Amniotic stem cell (primary cell): ENCODE results near the gene RLBP1.

ENCODE experiments used
- DNase-seq: peaks from one replicate; lab custom pipeline; 2025; lab: John Stamatoyannopoulos, UW

RLBP1 gene

GRCh38 chr15:89205991-89206585, 15.3 kb downstream of the RLBP1 start:
- DNase-seq = no peak

DNA sequence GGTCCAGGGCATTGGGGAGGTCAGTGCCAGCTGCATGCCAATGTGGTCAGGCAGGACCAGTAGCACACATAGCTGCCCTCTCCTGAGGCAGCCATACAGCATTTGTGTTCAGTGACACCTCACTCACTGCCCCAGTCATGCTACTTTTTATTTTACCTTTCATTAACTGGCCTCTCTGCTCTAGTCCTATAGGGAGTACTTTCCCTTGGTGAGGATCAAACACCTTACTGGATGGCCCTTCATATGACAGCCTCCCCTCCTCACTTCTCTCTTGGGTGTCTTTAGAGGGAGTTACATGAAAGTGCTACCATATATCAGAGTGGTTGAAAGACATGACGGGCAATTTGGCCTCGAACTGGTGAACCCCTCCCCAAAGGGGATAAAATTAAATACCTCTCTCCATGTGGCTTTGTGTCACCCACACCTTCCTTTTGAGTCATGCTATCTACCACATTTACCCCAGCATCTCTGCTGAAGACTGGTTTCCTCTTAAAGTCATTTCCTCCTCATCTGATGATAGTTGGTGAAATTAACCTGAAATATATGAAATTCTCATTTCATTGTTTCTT, 17.6 kb downstream of the RLBP1 start:
- no peak for DNase-seq

GRCh38 chr15:89201465-89202005, 19.8 kb downstream of the RLBP1 start:
- no peak for DNase-seq

DNA sequence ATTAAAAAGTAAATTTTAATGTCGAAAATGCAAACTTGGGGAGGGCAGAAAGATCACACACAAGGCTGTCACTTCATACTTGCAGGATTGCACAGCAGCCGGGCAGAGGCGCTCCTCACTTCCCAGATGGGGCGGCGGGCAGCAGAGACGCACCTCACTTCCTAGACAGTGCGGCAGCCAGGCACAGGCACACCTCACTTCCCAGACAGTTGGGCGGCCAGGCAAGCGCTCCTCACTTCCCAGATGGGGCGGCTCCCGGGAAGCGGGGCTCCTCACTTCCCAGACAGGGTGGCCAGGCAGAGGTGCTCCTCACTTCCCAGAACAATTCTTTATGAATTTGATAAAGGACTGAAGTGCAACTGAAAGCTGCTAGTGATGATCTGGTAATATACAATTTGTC, 21.2 kb downstream of the RLBP1 start:
- no peak for DNase-seq

DNA sequence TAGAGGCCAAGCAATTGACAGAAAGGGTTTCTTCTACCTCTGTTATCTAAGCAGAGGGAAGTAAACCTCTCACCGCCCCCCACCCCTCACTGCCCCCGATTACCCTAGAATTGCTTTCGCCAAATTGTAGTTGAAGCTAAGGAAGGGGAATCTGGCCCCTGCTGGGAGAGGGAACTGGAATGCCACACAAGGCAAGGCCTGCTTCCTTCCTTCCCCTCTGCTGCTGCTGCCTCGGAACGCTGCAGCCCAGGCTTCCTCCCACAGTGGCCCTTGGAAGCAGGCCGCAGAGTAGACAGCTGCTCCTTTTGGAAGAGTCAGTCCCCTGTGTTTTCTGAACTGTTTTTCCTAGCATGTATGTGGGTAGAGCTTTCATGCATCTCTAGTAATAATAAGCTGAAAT, 21.6 kb downstream of the RLBP1 start:
- no peak for DNase-seq

GRCh38 chr15:89198934-89199333, 22.4 kb downstream of the RLBP1 start:
- DNase-seq = no peak

DNA sequence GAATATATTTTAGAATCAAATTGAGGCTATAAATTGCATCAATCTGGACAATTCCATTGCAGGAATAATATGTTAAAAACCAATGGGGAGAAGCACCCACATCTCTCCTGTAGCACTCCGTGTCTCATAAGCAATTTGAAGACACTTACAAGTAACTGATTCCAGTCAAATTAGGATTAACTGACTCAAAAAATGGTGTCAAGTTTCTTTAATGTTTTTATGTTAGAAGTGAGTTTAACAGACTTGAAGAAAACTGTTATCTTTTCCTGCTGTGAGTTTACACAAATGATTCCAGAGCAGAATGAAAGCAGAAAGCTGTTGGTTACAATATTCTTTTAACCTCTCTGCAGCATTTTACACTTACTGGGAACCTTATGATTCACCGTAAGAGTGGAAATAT, 23.2 kb downstream of the RLBP1 start:
- no peak for DNase-seq

DNA sequence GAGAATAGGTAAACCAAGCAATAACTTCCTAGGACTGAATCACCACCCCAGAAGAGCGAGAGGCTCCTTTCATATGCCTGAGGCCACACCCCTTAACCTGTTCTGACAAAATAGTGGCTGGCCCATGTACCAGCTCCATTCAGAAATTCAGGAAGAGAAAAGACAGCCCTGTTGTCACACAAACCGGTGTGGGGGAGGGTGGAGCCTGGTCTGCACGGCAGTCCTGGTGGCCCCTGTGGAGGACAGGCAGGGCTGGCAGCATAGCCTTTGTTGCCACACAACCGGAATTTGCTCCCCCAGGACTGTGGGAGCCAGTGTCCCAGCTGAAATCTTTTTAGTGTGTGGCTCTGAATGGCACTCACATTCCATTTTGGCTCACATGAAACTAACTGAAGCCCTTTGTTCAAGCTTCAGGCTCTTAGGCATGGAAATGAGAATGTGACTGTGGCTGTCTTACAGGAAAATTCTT, 23.8 kb downstream of the RLBP1 start:
- no peak for DNase-seq

- no peak for DNase-seq
These were observed 24.4 kb downstream of the RLBP1 start for GRCh38 chr15:89196994-89197393.

- DNase-seq = no peak
These were observed 25.1 kb downstream of the RLBP1 start for GRCh38 chr15:89196241-89196640.

- DNase-seq = no peak
These were observed 25.5 kb downstream of the RLBP1 start for GRCh38 chr15:89195836-89196235.

DNA sequence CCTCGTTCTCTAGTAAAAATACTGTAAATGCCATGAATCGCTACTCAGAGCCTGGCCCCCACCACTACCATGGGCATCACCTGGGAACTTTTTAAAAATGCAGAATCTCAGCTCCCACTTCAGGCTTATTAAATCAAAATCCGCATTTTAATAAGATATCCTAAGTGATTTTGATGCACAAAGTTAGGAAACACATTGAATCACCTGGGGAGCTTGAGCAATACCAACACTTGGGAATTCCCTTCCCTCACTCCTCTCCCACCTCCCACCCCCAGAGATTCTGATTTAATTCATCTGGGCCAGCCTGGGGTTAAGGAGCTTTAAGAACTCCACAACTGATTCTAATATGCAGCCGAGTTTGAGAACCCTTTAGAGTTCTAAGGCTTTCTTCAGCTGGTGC, 26.8 kb downstream of the RLBP1 start:
- DNase-seq = no peak

DNA sequence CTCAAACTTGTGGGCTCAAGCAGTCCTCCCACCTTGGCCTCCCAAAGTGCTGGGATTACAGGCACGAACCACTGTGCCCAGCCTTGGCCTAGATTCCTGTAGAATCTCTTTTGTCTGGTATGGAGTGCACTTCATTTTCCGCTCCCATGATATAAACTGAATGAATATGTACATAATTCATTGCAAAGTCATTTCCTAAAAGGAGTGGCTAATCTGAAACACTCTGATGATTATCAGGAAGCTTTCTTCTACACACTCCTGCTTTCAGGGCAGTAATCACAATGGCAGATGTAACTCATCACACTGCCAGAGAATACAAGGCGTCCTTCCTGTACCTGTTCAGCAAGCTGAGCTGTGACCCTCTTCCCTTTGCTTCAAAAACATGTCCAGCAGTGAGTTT, 28.6 kb downstream of the RLBP1 start:
- no peak for DNase-seq

- DNase-seq = no peak
These were observed 29.2 kb downstream of the RLBP1 start for GRCh38 chr15:89192136-89192535.

DNA sequence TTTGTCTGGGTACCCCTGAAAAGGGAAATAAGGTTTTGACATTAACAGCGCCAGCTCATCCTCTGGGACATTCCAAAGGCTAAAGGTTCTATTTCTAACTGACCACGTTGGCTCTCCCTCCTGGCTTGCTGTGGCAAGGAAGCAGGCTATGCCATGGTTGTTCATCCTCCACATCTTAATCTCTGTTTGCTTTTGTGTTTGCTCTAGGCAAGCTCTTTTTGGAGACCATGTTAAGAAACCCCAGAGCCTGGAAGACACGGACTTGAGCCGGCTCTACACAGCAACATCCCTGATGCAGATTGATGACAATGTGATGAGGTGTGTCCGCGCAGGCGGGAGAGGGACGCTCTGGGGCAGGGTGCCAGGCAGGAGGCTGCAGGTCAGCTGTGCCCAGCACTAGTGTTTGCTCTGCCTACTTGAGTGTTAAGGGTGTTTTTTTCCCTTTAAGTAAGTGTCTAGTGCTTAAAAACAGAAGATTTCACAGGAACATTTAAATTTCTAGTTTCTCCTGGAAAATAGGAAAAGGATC, 33.3 kb downstream of the RLBP1 start:
- DNase-seq = no peak

DNA sequence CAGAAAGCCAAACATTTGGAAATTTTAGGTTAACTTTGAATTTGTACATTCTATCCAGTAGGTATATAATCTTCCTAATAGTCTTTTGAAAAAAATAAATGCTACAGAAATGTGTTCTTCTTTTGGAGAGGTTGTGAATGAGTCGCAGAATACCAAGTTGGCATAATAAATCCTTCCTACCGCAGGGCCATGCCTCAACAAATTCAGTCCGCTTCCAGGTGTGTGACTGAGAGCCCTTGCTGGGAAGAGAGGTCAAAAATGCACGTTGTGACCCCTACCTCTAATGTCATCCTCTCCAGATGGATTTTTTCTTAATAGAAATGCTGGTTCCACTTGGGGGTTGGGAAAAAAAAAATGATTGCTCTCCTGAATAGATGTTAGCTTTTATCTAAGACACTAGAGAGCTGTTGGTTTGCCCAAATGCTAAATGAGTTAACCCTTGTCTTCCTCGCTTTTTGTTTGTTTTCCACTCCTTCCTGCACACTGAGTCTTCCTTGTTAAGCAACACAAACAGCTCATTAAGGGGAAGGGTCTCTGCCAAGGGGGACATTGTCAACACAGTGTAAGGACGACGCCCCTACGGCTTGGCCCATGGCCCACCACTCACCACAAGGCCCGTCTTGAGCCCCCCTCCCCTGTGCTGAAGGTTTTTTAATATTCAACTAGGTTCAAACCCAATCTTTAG, 33.9 kb downstream of the RLBP1 start:
- DNase-seq = no peak

- no peak for DNase-seq
These were observed 34.6 kb downstream of the RLBP1 start for GRCh38 chr15:89186803-89187202.

GRCh38 chr15:89184886-89185526, 36.4 kb downstream of the RLBP1 start:
- no peak for DNase-seq

GRCh38 chr15:89184357-89184756, 37.0 kb downstream of the RLBP1 start:
- no peak for DNase-seq

- DNase-seq = no peak
These were observed 41.2 kb downstream of the RLBP1 start for GRCh38 chr15:89179966-89180875.

DNA sequence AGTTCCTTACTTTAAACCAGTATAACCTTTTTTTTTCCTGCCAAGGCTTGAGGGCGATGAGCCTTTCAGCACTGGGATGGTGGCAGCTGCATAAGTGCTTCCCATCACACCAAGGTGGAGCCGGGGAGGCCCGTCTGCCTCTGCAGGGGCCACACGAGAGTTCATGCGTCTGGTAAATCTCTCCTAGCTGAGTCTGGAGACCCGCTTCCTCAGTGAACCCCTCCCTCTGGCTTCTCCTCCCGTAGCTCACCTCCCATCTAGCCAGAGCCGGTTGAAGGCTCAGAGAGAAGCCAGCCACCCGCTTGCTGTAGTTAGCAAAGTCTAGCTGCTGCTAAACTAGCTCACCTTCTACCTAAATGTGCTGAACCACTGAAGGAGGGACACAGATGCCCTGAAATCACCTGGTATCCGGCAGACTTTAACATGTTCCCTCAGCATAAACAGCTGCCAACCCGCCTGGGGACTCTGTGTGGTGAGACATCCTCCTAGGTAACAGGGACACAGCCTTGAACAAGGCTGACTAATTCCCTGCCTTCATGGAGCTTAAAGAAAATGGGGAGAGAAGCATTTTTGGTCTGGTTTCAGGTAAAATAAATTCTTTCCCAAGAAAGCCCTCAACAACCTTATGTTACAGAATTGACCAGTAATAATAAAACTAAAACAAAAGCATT, 42.9 kb downstream of the RLBP1 start:
- DNase-seq = no peak
